Mononuclear cell (primary cell): ENCODE results near the gene RGL3. TPM values are rescaled to one million over a fixed set of nuclear protein-coding genes. Genes with fewer than 3 reads are reported as not detected.
"Not testable (repeated sequence)": the region's sequence is repeated elsewhere in the genome, so short reads cannot be mapped to it uniquely, and the experiment has no call there.

Experiments
- H3K27me3 ChIP-seq: 2 replicates; pipeline ENCODE4 v1.6.0; 2011; ENCODE audit warnings: low read length, control low read depth; ENCODE audit not compliant: insufficient read depth
- H3K4me1 ChIP-seq: 2 replicates; pipeline ENCODE4 v1.5.1; 2011; ENCODE audit warnings: mild to moderate bottlenecking, low read length, control low read depth; ENCODE audit not compliant: insufficient read depth
- H3K4me3 ChIP-seq: 2 replicates; pipeline ENCODE4 v1.5.1; 2011; ENCODE audit warnings: mild to moderate bottlenecking, low read length, moderate library complexity
- H3K9me3 ChIP-seq: 2 replicates; pipeline ENCODE4 v1.5.1; 2011; ENCODE audit warnings: low read depth, mild to moderate bottlenecking, control low read depth, low read length
- total RNA-seq: library from RNA; depleted of rRNA; stranded (reverse); fragments of >200 nt; gene quantifications from one replicate; pipeline ENCODE4 v1.2.3, GENCODE V29; 2012

Gene RGL3
- total RNA-seq, 1 donor: not detected

GRCh38 chr19:11370744-11371143, 48.4 kb downstream of the RGL3 start:
- peaks cover 20% of the 10 kb centered on the region for H3K4me1 ChIP-seq
- H3K9me3 ChIP-seq: no peaks in the 10 kb centered on the region
- H3K27me3 ChIP-seq: no peaks in the 10 kb centered on the region
- no peak overlapping the region for H3K4me3 ChIP-seq

- no peaks in the 10 kb centered on the region for H3K9me3 ChIP-seq
- no peak overlapping the region for H3K4me3 ChIP-seq
- no peaks in the 10 kb centered on the region for H3K4me1 ChIP-seq
- H3K27me3 ChIP-seq: no peaks in the 10 kb centered on the region
Observed at GRCh38 chr19:11367528-11367927, 51.6 kb downstream of the RGL3 start.

- Histone ChIP-seq H3K27me3 (no peaks in the 10 kb centered on the region), H3K9me3 (no peaks in the 10 kb centered on the region), H3K4me1 (no peaks in the 10 kb centered on the region), H3K4me3 (no peak overlapping the region)
Observed at GRCh38 chr19:11365557-11366117, 53.5 kb downstream of the RGL3 start.

- Histone ChIP-seq H3K4me3 (no peak overlapping the region), H3K9me3 (no peaks in the 10 kb centered on the region), H3K27me3 (no peaks in the 10 kb centered on the region), H3K4me1 (no peaks in the 10 kb centered on the region)
Observed at GRCh38 chr19:11364935-11365334, 54.2 kb downstream of the RGL3 start.

GRCh38 chr19:11364296-11364904, 54.7 kb downstream of the RGL3 start:
- no peaks in the 10 kb centered on the region for H3K4me1 ChIP-seq
- no peaks in the 10 kb centered on the region for H3K9me3 ChIP-seq
- no peaks in the 10 kb centered on the region for H3K27me3 ChIP-seq
- no peak overlapping the region for H3K4me3 ChIP-seq

GRCh38 chr19:11363881-11364280, 55.2 kb downstream of the RGL3 start:
- Histone ChIP-seq H3K4me3 (no peak overlapping the region), H3K9me3 (no peaks in the 10 kb centered on the region), H3K4me1 (no peaks in the 10 kb centered on the region), H3K27me3 (no peaks in the 10 kb centered on the region)

GRCh38 chr19:11361771-11362731, 57.1 kb downstream of the RGL3 start:
- no peaks in the 10 kb centered on the region for H3K4me1 ChIP-seq
- H3K27me3 ChIP-seq: no peaks in the 10 kb centered on the region
- H3K4me3 ChIP-seq: no peak overlapping the region
- no peaks in the 10 kb centered on the region for H3K9me3 ChIP-seq

GRCh38 chr19:11361037-11361770, 57.9 kb downstream of the RGL3 start:
- H3K4me3 ChIP-seq: no peak overlapping the region
- no peaks in the 10 kb centered on the region for H3K9me3 ChIP-seq
- H3K27me3 ChIP-seq: no peaks in the 10 kb centered on the region
- peaks cover 4% of the 10 kb centered on the region for H3K4me1 ChIP-seq

- H3K9me3 ChIP-seq: no peaks in the 10 kb centered on the region
- H3K4me1 ChIP-seq: peaks cover 15% of the 10 kb centered on the region
- H3K27me3 ChIP-seq: no peaks in the 10 kb centered on the region
- H3K4me3 ChIP-seq: no peak overlapping the region
Observed at GRCh38 chr19:11359421-11359820, 59.7 kb downstream of the RGL3 start.

GRCh38 chr19:11356676-11357550, 62.2 kb downstream of the RGL3 start:
- Histone ChIP-seq H3K9me3 (no peaks in the 10 kb centered on the region), H3K4me3 (no peak overlapping the region), H3K27me3 (no peaks in the 10 kb centered on the region), H3K4me1 (peaks cover 15% of the 10 kb centered on the region)

- H3K4me3 ChIP-seq: peak overlapping the region; percentile 33
Observed at GRCh38 chr19:11356074-11356397, 63.1 kb downstream of the RGL3 start.

GRCh38 chr19:11355160-11356073, 63.7 kb downstream of the RGL3 start, which contains the start of gene PLPPR2:
PLPPR2 (plus strand) TSS chr19:11355432; CDS start chr19:11357674, 2,242 bp downstream.
- Histone ChIP-seq H3K27me3 (no peaks in the 10 kb centered on the region), H3K9me3 (no peaks in the 10 kb centered on the region), H3K4me3 (peak within 1 kb of the TSS; percentile 33)

More at GRCh38 chr19:11356074-11356397, 63.1 kb downstream of the RGL3 start:
- Histone ChIP-seq H3K9me3 (no peaks in the 10 kb centered on the region), H3K27me3 (no peaks in the 10 kb centered on the region), H3K4me1 (peaks cover 15% of the 10 kb centered on the region)

GRCh38 chr19:11354102-11354501, 65.0 kb downstream of the RGL3 start:
- not testable (repeated sequence) for H3K9me3 ChIP-seq, H3K4me3 ChIP-seq, H3K27me3 ChIP-seq
- H3K4me1 ChIP-seq: peaks cover 15% of the 10 kb centered on the region

More at GRCh38 chr19:11355160-11356073, 63.7 kb downstream of the RGL3 start, which contains the start of gene PLPPR2:
- peaks cover 15% of the 10 kb centered on the region for H3K4me1 ChIP-seq
